Fibroblast of pulmonary artery (primary cell): ENCODE data around the gene BRI3.

Experiments used
- DNase-seq: peaks from one replicate; pipeline ENCODE4 v3.0.0-alpha.2; 2010; ENCODE audit warnings: low read depth
- H3K4me3 ChIP-seq: replicated peaks from 2 replicates; pipeline ENCODE4 v1.5.1; 2011; ENCODE audit warnings: low read depth, mild to moderate bottlenecking, control low read depth, low read length, moderate library complexity
- TF ChIP-seq, protein P1 (sequence below): IDR thresholded peaks from 2 replicates; pipeline ENCODE4 v1.5.1; 2011; ENCODE audit warnings: mild to moderate bottlenecking, control low read depth, low read length, inconsistent platforms; ENCODE audit errors: missing control alignments

The BRI3 gene

DNA sequence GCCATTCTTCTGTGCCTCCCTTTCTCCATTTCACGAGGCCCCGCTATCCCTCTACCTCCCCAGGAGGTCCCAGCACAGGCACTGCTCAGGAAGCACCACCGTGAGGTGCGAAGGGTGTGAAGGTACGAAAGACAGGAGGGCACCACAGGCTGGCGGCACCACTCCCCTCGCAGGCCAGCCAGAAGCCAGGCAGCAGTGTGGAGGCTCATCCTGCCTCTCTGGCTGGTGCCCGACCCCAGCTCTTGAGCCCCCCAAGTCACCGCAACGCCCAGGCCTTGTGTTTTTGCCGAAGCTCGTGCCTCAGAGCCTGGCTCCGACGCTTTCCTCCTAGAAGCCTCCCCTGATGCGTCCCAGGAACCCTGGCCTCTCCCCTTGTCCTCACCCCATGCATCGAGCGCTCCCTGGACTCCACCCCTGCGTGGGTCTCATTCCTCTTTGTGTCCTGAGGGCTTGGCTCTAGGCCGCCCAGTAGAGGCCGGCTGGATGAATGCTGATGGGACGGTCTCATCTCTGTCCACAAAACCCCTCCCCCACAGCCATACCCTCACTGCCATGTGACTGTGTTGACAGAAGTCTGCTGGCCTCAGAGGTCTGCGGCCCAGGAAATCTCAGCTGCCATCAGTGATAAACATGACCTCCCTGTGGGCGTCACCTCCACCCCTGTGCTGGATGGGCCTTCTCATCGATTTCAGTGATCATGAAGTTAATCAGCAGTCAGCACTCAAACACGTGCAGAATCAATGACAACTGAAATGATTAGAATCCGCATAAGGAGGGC, 19.3 kb downstream of the BRI3 start:
- TF ChIP-seq, protein P1, sequence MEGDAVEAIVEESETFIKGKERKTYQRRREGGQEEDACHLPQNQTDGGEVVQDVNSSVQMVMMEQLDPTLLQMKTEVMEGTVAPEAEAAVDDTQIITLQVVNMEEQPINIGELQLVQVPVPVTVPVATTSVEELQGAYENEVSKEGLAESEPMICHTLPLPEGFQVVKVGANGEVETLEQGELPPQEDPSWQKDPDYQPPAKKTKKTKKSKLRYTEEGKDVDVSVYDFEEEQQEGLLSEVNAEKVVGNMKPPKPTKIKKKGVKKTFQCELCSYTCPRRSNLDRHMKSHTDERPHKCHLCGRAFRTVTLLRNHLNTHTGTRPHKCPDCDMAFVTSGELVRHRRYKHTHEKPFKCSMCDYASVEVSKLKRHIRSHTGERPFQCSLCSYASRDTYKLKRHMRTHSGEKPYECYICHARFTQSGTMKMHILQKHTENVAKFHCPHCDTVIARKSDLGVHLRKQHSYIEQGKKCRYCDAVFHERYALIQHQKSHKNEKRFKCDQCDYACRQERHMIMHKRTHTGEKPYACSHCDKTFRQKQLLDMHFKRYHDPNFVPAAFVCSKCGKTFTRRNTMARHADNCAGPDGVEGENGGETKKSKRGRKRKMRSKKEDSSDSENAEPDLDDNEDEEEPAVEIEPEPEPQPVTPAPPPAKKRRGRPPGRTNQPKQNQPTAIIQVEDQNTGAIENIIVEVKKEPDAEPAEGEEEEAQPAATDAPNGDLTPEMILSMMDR = no peak
- DNase-seq = no peak
- no peak overlapping the region for H3K4me3 ChIP-seq

DNA sequence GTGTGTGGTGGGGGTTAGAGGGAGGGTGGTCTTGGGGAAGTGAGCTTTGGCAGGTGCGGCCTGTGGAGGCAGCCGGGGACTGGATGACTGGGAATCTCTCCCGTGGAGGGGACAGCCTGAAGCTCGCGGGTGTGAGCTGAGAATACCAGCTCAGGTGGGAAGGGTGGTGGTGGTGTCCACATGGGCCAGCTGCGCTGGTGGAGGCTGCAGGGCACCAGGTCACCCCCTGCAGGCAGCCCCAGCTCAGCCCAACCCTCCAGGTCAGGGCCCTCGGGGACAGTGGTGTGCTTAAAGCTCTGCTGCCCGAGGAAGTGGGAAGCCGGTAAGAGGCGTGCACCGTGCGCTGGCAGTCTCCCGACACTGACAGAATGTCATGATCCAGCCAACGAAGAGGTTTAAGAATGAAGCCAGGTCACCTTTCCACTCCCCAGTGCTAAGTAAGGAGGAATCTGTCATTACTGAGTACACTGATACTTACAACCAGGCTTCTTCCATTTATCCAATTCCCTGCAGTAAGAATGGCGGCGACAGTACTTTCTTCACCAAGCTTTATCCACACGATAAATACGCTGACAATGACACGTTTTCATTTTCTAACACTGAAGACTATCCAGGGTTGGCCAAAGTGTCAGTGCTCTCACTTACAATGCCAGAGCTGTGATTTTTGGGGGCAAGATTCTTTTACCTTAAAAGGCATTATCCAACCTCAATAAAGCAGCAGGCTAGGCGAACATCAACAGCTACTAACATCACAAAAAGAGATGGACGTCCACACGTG, 20.4 kb downstream of the BRI3 start:
- no peak for DNase-seq
- H3K4me3 ChIP-seq = no peak overlapping the region
- TF ChIP-seq, protein P1 = no peak

DNA sequence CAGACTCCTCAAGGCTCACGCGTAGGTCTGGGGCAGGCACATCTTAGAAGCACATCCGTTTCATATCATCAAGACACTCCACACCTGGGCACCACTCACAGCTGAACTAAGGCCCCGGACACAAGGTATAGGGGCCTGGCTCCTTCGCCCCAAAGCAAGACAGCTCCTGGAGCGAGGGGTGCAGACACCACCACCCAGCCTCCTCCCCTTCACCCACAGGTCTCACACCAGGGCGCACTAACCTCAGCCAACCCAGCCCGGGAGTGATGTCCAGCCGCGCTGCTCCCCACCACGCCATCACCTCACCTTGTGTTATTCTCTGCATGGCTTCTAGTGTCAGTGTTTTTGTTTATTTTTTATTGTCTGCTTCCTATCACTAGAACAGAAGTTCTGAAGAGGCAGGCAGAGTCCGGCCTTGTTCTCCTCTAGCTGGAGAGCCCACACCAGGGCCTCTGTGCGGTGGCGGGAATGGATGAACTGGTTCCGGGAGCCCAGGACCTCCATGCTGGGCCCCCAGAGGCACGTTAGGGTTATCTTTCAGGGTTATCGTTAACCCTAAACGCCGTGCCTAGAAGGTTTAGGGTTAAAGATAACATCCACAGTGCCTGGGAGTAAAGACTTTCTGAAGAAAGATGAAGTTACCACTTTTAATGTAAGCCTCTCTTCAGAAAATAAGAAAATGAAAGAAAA, 21.8 kb downstream of the BRI3 start:
- TF ChIP-seq, protein P1 = no peak
- DNase-seq = no peak
- H3K4me3 ChIP-seq = no peak overlapping the region

DNA sequence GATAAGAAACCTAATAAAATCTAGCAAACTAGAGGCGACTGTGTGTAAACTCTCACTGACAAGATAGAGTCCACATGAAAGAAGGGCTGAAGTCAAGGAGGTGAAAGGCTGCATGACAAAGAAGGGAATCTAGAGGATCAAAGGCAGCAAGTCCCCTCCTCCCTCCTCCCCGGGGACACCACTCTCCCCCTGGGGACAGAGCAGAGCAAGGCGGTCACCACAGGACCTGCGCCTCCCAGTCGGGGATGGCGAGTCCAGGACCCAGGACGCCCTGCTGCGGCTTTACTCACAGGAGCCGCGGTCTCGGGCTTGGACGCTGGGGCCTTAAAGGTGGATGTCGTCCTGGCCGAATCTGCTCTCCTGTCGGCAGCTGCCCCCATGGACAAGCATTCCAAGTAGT, 22.4 kb downstream of the BRI3 start:
- no peak for DNase-seq

DNA sequence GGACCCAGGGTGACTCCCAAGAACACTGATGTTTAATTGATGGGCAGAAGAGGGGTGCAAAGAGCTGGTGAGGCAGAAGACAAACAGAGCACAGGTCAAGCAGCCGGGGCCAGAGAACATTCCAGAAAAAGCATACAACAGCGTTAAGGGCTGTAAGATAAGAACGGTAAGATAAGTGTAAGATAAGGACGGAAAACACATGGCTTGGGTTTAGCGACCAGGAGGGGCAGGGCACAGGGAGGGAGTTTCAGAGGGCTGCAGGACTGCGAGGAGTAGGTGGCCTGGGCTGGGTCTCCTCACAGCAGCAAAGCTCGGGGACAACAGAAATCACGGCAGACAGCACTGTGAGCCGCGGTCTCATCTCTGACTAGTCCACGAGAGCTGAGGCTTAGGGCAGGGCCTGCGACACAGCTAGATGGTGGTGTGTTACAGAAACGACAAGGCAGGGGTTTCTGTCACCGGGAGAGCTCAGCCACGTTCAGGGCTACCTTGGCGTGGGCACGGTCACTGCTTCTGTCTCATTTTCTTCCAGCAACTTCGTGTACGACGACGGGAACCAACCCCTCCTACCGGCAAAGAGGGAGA, 24.6 kb downstream of the BRI3 start:
- no peak for DNase-seq
- H3K4me3 ChIP-seq = no peak overlapping the region
- TF ChIP-seq, protein P1 = no peak

More for the DNA sequence above, 22.4 kb downstream of the BRI3 start:
- TF ChIP-seq, protein P1 = no peak
- H3K4me3 ChIP-seq = no peak overlapping the region

DNA sequence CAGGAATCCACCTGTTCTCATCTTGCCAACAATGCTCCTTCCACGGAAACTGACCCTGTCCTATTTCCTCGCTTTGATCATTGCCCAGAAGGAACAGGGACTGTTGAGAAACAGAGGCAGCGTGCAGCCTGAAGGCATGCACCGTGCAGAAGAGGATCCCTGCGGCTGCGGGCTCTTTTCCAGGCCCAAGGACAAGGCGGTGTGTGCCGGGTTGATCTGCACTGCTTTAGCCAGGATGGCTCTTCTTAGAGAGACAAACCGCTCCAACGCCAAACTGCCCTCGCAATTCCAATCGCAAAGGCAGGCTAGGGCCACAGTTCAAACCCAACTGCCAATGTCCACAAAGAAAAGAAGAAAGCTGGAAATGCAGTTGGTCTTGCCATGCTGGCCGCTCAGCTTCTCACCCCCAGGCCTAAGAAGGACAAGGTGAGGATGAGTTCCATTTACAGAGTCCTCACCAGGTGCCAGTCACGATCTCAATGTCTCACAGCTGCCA, 26.5 kb downstream of the BRI3 start:
- TF ChIP-seq, protein P1 = no peak
- DNase-seq = no peak
- no peak overlapping the region for H3K4me3 ChIP-seq
